Measurements from ENCODE around the gene PSORS1C2.

- no peak for TF ChIP-seq CTCF (IDR thresholded peaks at IDR 0.05; ENCODE audit: insufficient read depth, low read length, poor library complexity, severe bottlenecking)
- TF ChIP-seq EZH2phosphoT487 (conservative IDR thresholded peaks at IDR 0.05; ENCODE audit: low read length) = no peak
Measured at GRCh38 chr6:31140643-31141042, 1.8 kb upstream of the PSORS1C2 start.

Measured in SU-DHL-6 (cell line).